ENCODE measurements around the gene SWAP70.

- TF ChIP-seq EZH2 (IDR thresholded peaks at IDR 0.05; ENCODE audit: low read depth, low read length, severe bottlenecking) = no peak
- no peak for TF ChIP-seq CTCF (IDR thresholded peaks at IDR 0.05; ENCODE audit: control extremely low read depth in 1 of 3, insufficient read depth in 1 of 3, low read depth in 1 of 3, low read length in 3 of 3)
- TF ChIP-seq EP300 (IDR thresholded peaks at IDR 0.05; ENCODE audit: borderline replicate concordance in 1 of 2, low read depth in 2 of 2, low read length in 2 of 2) = no peak
Measured at GRCh38 chr11:9625728-9626127, 38.1 kb upstream of the SWAP70 start.
